ENCODE data around the gene ALDH1A3. TPM values are rescaled to one million over a fixed set of nuclear protein-coding genes. Genes with fewer than 3 reads are reported as not detected.

Gene ALDH1A3
- total and polyA plus RNA-seq, 2 donors (not counting 1 experiment from before 2014, with no cell fraction given), result not detected

DNA sequence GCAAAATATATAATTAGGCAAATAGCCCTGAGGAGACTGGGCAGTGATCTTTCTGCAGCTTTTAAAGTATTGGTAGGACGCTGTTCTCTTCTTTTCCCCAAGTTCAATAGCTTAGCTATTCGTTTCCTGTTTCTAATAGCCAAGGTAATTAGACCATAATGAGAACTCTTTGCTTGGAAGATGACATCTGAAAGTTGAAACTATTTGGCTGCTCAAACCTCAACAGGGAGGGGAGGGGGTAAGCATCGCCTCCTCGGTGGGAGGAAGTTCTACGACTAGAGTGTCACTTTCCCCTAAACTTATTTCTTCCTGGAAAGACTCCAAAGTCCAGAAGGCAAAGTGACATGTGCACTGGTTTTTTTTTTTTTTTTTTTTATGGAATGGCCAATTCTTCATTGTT, 22.8 kb upstream of the ALDH1A3 start:
- no peaks in the 10 kb centered on the region for H3K4me1 ChIP-seq (ENCODE audit: control insufficient read depth in 2 of 2, insufficient read depth in 2 of 2, low read length in 2 of 2)
- H4K20me1 ChIP-seq (ENCODE audit: control insufficient read depth, insufficient read depth, low read length, poor library complexity, severe bottlenecking), result no peaks in the 10 kb centered on the region
- Mint-ChIP-seq H3K4me3 (no peak overlapping the region), H3K4me1 (no peaks in the 10 kb centered on the region), H3K27me3 (peaks cover 12% of the 10 kb centered on the region), H3K27ac (no peak overlapping the region), H3K9me3 (ENCODE audit: insufficient read depth) (peaks cover 2% of the 10 kb centered on the region)
- H3K4me3 ChIP-seq (ENCODE audit: control extremely low read depth in 1 of 5, extremely low read depth in 1 of 5, insufficient read depth in 1 of 5, low read depth in 2 of 5, low read length in 4 of 5), result no peak overlapping the region
- H3K36me3 ChIP-seq (replicated peaks in 1 of 2; ENCODE audit: control extremely low read depth in 1 of 2, control insufficient read depth in 1 of 2, extremely low read depth in 1 of 2, insufficient read depth in 2 of 2, low read length in 1 of 2), result no peaks in the 10 kb centered on the region
- POLR2A ChIA-PET, result no interaction called here
- no peak for DNase-seq
- H3K79me2 ChIP-seq (ENCODE audit: control insufficient read depth, insufficient read depth, low read length), result no peaks in the 10 kb centered on the region
- H3K27ac ChIP-seq (ENCODE audit: low read length in 2 of 2), result no peak overlapping the region
- H3K9ac ChIP-seq (ENCODE audit: low read length), result no peak overlapping the region
- no peak for ATAC-seq (ENCODE audit: low read depth)
- H3K27me3 ChIP-seq (replicated peaks in 1 of 4; ENCODE audit: control extremely low read depth in 1 of 4, control insufficient read depth in 3 of 4, insufficient read depth in 4 of 4, low read length in 3 of 4), result no peaks in the 10 kb centered on the region
- WGBS (ENCODE audit: insufficient coverage), result no CpG with 5 or more reads among the region's 5 CpGs
- TF ChIP-seq, protein P1, sequence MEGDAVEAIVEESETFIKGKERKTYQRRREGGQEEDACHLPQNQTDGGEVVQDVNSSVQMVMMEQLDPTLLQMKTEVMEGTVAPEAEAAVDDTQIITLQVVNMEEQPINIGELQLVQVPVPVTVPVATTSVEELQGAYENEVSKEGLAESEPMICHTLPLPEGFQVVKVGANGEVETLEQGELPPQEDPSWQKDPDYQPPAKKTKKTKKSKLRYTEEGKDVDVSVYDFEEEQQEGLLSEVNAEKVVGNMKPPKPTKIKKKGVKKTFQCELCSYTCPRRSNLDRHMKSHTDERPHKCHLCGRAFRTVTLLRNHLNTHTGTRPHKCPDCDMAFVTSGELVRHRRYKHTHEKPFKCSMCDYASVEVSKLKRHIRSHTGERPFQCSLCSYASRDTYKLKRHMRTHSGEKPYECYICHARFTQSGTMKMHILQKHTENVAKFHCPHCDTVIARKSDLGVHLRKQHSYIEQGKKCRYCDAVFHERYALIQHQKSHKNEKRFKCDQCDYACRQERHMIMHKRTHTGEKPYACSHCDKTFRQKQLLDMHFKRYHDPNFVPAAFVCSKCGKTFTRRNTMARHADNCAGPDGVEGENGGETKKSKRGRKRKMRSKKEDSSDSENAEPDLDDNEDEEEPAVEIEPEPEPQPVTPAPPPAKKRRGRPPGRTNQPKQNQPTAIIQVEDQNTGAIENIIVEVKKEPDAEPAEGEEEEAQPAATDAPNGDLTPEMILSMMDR (IDR thresholded peaks at IDR 0.05), result no peak
- TF ChIP-seq EZH2 (IDR thresholded peaks at IDR 0.05; ENCODE audit: borderline replicate concordance, insufficient read depth, low read depth, low read length, poor library complexity, severe bottlenecking), result no peak
- peaks cover 0 to 13% (median 0%) of the 10 kb centered on the region in 3 donors for H3K9me3 ChIP-seq (ENCODE audit: control extremely low read depth in 1 of 3, control insufficient read depth in 2 of 3, insufficient read depth in 1 of 3, low read length in 2 of 3)
- intact Hi-C loops (cut with micrococcal nuclease), result no loop called here
- H2AFZ ChIP-seq (ENCODE audit: insufficient read depth, low read depth, low read length, poor library complexity, severe bottlenecking), result no peak overlapping the region
- H3K4me2 ChIP-seq (replicated peaks; ENCODE audit: low read depth, low read length, poor library complexity, severe bottlenecking), result no peak overlapping the region
- CTCF ChIA-PET, result no interaction called here

DNA sequence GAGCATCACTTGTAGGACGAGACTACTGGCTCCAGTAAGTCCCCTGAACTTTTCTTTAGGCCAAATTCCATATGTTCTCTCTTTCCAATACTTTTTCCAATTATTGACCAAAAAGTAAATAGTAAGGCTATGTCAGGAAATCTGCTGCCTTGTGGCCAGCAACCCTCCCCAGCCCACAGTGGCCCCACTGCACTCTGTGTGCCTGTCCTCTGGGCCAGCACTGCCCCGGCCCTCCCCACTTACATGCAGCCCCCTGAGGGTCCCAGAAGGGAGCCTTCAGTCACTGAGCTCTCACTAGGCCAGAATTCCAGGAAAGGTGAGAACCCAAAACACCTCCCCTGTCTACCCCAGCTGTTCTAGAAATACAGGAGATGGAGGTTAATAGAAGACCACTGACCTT, 21.3 kb upstream of the ALDH1A3 start:
- Histone ChIP-seq H3K9ac (ENCODE audit: low read length) (no peak overlapping the region), H3K4me2 (replicated peaks; ENCODE audit: low read depth, low read length, poor library complexity, severe bottlenecking) (no peak overlapping the region), H3K4me3 (ENCODE audit: control extremely low read depth in 1 of 5, extremely low read depth in 1 of 5, insufficient read depth in 1 of 5, low read depth in 2 of 5, low read length in 4 of 5) (no peak overlapping the region), H2AFZ (ENCODE audit: insufficient read depth, low read depth, low read length, poor library complexity, severe bottlenecking) (no peak overlapping the region), H3K27me3 (replicated peaks in 1 of 4; ENCODE audit: control extremely low read depth in 1 of 4, control insufficient read depth in 3 of 4, insufficient read depth in 4 of 4, low read length in 3 of 4) (no peaks in the 10 kb centered on the region), H3K36me3 (replicated peaks in 1 of 2; ENCODE audit: control extremely low read depth in 1 of 2, control insufficient read depth in 1 of 2, extremely low read depth in 1 of 2, insufficient read depth in 2 of 2, low read length in 1 of 2) (no peaks in the 10 kb centered on the region), H3K79me2 (ENCODE audit: control insufficient read depth, insufficient read depth, low read length) (no peaks in the 10 kb centered on the region), H3K9me3 (ENCODE audit: control extremely low read depth in 1 of 3, control insufficient read depth in 2 of 3, insufficient read depth in 1 of 3, low read length in 2 of 3) (peaks cover 0 to 13% (median 0%) of the 10 kb centered on the region in 3 donors), H3K27ac (ENCODE audit: low read length in 2 of 2) (no peak overlapping the region), H4K20me1 (ENCODE audit: control insufficient read depth, insufficient read depth, low read length, poor library complexity, severe bottlenecking) (no peaks in the 10 kb centered on the region), H3K4me1 (ENCODE audit: control insufficient read depth in 2 of 2, insufficient read depth in 2 of 2, low read length in 2 of 2) (no peaks in the 10 kb centered on the region)
- Mint-ChIP-seq H3K4me1 (no peaks in the 10 kb centered on the region), H3K9me3 (ENCODE audit: insufficient read depth) (peaks cover 2% of the 10 kb centered on the region), H3K27me3 (peaks cover 12% of the 10 kb centered on the region), H3K4me3 (no peak overlapping the region), H3K27ac (no peak overlapping the region)
- ChIA-PET POLR2A (no interaction called here), CTCF (no interaction called here)
- DNase-seq, result no peak
- 100% methylated on average over 1 of the region's 2 CpGs for WGBS (ENCODE audit: insufficient coverage)
- ATAC-seq (ENCODE audit: low read depth), result no peak
- intact Hi-C loops (cut with micrococcal nuclease), result no loop called here
- TF ChIP-seq, protein P1 (IDR thresholded peaks at IDR 0.05), result no peak
- TF ChIP-seq EZH2 (IDR thresholded peaks at IDR 0.05; ENCODE audit: borderline replicate concordance, insufficient read depth, low read depth, low read length, poor library complexity, severe bottlenecking), result no peak

All from B cell (primary cell).